AG09309 (cell line): ENCODE data around the gene KNSTRN.
A peak's percentile ranks its signal among the peaks of the same experiment; 100 is the strongest.

ENCODE experiments used
- DNase-seq: peaks from one replicate; pipeline ENCODE4 v3.0.0-alpha.2; 2010; ENCODE audit warnings: low read depth
- H3K4me3 ChIP-seq: 2 replicates; pipeline ENCODE4 v1.5.1; 2011; ENCODE audit warnings: mild to moderate bottlenecking, low read depth, low read length, moderate library complexity; ENCODE audit not compliant: control insufficient read depth
- CTCF ChIP-seq: IDR thresholded peaks from 2 replicates; pipeline ENCODE4 v1.5.1; 2011; ENCODE audit warnings: mild to moderate bottlenecking, low read depth, low read length, inconsistent platforms; ENCODE audit not compliant: insufficient read depth, control insufficient read depth; ENCODE audit errors: missing control alignments

KNSTRN gene

GRCh38 chr15:40367371-40367685 lies 15.2 kb upstream of the KNSTRN start:
- DNase-seq, result no peak
- no peak for TF ChIP-seq CTCF
- H3K4me3 ChIP-seq, result no peak overlapping the region

GRCh38 chr15:40367686-40368611 lies 14.6 kb upstream of the KNSTRN start:
- peak; percentile 37 for DNase-seq
- peak; percentile 62 for TF ChIP-seq CTCF
- H3K4me3 ChIP-seq, result no peak overlapping the region; the same call in 1 of the 2 replicates

- no peak for TF ChIP-seq CTCF
- H3K4me3 ChIP-seq, result no peak overlapping the region
- DNase-seq, result no peak
Measured at GRCh38 chr15:40368719-40369473, 13.6 kb upstream of the KNSTRN start.

- no peak for DNase-seq
- TF ChIP-seq CTCF, result no peak
- no peak overlapping the region for H3K4me3 ChIP-seq
Measured at GRCh38 chr15:40369474-40369869, 13.0 kb upstream of the KNSTRN start.

GRCh38 chr15:40369971-40370370 lies 12.6 kb upstream of the KNSTRN start:
- no peak for DNase-seq
- TF ChIP-seq CTCF, result no peak
- no peak overlapping the region for H3K4me3 ChIP-seq

GRCh38 chr15:40372981-40373380 lies 9.5 kb upstream of the KNSTRN start:
- no peak for TF ChIP-seq CTCF
- H3K4me3 ChIP-seq, result no peak overlapping the region
- no peak for DNase-seq
